H4 (cell line): ENCODE data around the gene KIF9. TPM values are rescaled to one million over a fixed set of nuclear protein-coding genes. Genes with fewer than 3 reads are reported as not detected.
"Not testable (repeated sequence)": the region's sequence is repeated elsewhere in the genome, so short reads cannot be mapped to it uniquely, and the experiment has no call there.

Experiments
- DNase-seq: peaks from one replicate; pipeline ENCODE4 v3.0.0-alpha.2; 2015; ENCODE audit warnings: low spot score
- total RNA-seq: library from RNA; depleted of rRNA; stranded (reverse); fragments of >200 nt; shearing (Covaris generic); gene quantifications from 2 replicates; pipeline ENCODE4 v1.2.3, GENCODE V29; 2014; rRNA removed

Gene KIF9, protein sequence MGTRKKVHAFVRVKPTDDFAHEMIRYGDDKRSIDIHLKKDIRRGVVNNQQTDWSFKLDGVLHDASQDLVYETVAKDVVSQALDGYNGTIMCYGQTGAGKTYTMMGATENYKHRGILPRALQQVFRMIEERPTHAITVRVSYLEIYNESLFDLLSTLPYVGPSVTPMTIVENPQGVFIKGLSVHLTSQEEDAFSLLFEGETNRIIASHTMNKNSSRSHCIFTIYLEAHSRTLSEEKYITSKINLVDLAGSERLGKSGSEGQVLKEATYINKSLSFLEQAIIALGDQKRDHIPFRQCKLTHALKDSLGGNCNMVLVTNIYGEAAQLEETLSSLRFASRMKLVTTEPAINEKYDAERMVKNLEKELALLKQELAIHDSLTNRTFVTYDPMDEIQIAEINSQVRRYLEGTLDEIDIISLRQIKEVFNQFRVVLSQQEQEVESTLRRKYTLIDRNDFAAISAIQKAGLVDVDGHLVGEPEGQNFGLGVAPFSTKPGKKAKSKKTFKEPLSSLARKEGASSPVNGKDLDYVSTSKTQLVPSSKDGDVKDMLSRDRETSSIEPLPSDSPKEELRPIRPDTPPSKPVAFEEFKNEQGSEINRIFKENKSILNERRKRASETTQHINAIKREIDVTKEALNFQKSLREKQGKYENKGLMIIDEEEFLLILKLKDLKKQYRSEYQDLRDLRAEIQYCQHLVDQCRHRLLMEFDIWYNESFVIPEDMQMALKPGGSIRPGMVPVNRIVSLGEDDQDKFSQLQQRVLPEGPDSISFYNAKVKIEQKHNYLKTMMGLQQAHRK
- total RNA-seq: 5.3 and 13.3 TPM in 2 replicates

DNA sequence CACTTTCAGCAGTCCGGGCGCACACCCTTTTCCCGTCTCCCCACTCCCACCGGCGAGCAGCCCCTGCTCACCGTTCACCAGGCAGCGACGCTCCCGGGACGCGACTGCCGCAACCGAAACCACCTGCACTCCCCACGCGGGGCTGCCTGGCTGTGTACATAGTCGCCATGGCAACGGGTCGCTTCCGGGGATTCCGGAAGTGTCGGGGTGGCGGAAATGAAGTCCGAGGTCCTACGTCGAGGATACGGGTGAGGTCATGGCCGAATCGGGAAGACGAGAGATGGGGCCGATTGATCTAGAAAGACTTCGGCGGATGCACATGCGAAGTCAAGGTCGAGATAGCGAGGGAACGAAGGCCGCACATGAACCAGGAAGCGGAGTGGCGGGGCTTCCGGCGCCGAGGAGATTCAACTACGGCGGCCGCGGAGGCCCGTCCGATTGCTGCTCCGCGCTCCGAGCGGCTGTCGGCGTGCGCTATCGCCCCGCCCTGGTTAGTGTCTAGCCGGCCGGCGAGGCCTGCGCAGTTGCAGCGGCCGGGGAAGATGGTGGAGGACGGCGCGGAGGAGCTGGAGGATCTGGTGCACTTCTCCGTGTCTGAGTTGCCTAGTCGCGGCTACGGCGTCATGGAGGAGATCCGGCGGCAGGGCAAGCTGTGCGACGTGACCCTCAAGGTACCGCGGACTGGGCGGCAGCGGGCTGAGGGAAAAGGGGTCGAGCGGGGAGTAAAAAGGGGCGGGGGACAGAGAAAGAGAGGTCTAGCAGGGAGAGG, at the start of gene KIF9, which contains the start of gene KLHL18:
Gene KIF9 (minus strand): TSS at position 376 of the 769 bp plus-strand sequence. CDS start 5,425 bp downstream, outside the sequence.
Gene KLHL18 (plus strand): TSS at position 521 of the 769 bp plus-strand sequence. CDS start 22 bp downstream, at position 543.
- peak; percentile 81 for DNase-seq

DNA sequence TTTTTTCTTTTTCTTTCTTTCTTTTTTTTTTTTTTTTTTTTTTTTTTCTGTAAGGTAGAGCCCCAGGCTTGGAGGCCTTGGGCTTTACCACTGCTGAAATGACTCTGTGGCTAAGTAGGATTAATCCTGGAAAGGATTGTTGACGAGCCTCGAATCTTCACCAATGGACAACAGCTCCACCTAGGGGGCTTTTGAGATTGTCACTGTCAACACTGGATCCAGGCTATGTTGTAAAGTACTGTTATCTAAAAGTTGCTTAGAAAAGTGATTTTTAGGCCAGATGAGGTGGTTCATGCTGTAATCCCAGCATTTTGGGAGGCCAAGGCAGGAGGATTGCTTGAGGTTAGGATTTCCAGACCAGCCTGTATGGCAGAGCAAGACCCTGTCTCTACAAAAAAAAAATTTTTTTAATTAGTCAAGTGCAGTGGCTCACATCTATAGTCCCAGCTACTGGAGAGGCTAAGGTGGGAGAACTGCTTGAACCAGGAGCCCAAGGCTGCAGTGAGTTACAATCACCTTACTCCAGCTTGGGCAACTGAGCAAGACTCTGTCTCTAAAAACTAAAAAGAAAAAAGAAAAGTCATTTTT, 41.8 kb upstream of the KIF9 start:
- DNase-seq: peak; percentile 43

DNA sequence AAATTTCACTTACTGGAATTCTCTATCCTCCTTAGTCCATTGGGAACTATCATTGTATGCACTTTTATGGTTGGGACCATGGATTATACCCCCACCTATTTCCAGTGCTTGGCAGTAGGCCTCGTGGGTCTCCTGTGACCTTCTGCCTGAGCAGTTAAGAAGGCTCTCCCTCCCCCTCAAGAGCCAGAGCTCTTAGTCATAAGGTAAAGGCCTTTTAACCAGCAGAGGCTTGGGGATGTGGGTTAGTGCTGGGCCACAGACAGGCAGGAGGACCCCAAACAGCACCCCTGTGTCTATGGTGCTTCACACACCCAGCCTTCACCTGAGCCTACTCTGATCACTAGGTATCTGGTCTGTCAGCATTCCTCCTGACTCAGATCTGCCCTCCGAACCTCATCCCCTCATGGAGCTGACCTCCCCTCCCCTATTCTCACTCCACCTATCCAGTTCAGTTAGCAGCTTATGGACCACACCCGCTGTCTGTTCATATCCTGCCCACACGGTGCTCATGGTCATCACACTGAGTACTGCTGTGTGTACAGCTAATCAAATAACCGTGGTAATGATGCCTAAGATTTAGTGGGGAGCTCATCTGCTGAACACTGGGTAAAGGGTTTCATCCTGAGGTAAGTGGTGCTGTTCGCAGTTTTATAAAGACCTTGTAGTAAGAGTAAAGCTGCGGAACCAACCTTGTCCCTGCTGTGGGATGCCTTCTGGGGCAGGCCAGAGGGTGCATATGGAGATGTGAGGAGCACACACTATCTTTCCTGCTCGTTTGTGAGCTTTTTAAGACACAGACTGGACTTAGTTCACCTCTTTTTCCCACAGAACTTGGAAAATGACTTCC, 41.1 kb upstream of the KIF9 start:
- DNase-seq: no peak

DNA sequence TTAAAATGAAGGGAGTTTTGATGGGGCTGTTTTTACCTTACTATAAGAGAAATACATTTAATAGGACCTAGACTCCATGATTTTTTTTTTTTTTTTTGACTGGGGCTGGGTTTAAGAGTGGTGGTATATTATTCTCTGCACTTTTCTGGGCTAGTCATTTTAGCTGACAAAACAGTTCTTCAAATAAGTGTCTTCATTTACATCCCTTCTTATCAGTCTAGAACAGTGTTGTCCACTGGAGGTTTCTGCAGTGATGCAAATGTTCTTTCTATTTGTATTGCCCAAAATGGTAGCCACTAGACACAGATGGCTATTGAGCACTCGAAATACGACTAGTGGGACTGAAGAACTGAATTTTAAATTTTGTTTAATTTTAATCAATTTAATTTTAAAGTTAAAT, 37.4 kb upstream of the KIF9 start:
- no peak for DNase-seq

DNA sequence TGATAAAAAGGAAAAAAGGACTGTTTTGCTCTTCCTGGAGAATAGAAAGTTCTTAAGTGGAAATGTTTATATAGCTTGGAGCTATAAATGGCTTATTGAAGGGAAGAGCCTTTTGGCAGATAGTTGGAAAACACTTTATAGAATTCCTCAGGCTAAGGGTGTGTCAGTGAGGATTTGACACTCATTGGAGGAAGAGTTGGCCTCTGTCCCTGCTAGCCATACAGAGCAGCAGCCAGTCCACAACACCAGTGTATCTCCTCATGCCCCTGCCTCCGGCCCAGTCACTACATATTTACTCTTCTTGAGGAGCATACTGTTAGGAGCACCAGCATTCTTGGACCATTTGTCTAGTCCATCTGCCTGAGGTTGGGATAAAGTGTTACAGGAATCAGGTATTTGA, 36.3 kb upstream of the KIF9 start:
- DNase-seq: no peak

DNA sequence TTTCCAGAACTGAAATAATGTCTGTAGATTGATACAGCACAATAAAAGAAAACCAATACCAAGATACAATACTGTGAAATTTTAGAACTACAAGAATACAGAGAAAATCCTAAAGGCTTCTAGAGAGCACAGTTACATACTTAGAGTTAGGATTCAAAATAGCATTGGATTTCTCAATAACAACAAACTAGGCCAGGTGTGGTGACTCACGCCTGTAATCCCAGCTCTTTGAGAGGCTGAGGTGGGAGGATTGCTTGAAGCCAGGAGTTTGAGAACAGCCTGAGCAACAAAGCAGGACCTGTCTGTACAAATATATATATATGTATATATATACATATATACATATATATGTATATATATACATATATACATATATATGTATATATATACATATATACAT, 33.6 kb upstream of the KIF9 start:
- not testable (repeated sequence) for DNase-seq

DNA sequence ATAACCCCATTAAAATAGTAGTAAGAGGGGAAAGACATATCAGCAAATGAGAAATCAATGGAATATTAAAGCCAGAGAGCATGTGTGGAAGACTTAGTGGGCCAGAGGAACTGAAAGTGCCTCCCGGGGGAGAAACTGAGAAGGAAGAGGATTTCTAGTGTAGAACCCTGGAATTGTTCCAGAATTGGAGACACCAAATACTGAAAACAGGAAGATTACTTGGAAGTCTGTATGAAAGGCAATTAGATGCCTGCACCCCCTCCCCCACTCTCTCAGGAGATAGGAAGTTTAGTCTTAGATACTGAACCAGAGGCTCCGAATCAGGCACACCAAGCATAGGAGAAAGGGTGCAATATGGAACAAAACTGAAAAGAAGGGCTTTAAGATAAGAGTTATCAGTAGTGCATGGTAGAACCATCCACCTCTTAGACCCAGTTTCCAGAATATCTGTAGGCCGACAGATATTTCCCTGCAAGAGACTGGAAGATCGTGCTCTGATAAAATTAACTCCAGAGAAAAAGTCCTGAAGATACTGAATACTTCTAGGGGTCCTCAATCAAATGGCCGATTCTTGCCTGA, 32.6 kb upstream of the KIF9 start:
- DNase-seq: no peak

DNA sequence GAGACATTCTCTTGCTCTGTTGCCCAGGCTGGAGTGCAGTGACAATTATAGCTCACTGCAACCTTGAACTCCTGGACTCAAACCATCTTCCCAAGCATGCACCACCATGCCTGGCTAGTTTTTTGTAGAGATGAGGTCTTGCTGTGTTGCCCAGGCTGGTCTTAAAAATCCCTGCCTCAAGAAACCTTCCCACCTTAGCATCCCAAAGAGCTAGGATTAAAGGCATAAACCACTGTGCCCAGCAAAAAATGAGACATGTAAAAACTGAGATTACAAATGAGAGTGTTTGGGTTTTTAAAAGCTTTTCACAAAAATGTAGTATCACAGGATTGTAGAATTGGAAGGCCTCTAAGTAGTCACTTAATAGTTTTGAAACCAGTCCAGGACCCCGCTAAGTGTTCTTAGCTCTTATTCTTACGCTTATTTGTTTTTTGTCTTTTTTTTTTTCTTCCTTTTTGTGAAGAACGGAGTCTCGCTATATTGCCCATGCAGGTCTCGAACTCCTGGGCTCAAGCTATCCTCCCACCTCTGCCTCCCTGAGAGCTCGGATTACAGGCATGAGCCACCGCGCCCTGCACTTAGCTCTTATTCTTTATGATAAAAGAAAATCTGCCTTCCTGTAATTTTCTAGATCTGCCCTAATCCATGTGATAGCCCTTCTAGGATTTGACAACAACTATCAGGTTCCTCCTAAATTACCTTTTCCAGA, 31.6 kb upstream of the KIF9 start:
- no peak for DNase-seq

DNA sequence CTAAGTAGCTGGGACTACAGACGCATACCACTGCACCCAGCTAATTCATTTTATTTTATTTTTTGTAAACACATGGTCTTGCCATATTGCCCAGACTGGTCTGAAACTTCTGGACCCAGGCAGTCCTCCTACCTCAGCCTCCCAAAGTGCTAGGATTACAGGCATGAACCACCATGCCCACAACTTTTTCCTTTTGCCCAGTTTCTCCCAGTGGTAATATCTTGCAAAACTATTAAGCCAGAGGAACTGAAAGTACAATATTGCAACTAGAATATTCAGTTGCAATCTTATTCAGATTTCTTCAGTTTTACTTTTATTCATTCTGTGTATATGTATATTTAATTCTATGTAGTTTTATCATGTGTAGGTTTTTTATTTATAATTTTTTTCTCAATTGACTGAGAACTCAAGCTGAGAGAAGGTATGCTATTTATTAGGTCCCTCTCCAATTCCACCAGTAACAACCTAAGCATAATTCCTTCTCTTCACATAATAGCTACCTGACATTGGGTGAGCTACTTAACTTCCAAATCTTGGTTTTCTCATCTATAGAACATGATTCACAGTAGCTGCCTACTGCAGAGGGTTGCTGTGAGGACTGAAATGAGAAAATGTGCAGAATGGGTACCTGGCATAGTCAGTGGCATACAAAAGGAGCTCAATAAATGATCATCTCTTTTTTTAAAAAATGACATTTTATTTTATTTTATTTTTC, 30.9 kb upstream of the KIF9 start:
- no peak for DNase-seq

DNA sequence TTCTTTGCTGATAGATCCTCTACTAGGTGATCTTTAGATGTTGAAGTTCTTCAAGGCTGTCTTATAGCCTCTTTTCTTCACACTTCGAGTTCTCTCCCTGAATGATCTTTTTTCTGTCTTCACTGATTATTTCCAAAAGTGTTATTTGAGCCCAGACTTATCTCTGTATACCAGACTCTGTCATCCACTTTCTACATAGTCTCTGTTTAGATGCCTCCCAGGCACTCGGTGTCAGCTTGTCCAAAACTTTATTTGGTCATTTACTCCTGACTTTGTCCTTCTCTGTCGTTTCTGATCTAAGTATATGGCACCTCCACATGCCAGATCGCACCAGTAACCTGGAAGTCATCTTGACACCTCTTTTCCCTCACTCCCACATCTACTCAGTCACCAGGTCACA, 27.8 kb upstream of the KIF9 start:
- DNase-seq: no peak

DNA sequence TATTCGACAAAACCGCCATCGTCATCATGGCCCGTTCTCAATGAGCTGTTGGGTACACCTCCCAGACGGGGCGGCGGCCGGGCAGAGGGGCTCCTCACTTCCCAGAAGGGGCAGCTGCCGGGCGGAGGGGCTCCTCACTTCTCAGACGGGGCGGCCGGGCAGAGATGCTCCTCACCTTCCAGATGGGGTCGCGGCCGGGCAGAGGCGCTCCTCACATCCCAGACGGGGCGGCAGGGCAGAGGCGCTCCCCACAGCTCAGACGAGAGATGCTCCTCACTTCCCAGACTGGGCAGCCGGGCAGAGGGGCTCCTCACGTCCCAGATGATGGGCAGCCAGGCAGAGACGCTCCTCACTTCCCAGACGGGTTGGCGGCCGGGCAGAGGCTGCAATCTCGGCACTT, 26.6 kb upstream of the KIF9 start:
- not testable (repeated sequence) for DNase-seq

DNA sequence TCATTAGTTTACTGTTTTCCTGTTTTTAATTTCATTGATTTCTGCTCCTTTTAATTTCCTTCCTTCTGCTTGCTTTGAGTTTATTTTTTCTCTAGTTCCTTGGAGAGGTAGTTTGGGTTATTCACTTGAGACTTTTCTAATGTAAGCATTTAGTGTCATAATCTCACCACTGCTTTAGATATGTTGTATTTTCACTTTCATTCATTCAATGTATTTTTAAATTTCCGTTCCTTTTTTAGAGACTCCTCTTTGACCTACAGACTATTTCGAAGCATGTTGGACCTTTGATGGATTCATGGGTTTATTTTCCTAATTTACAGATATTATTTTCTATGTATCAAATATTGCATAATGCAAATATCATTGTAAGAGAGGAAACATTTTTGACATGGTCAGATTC, 23.4 kb upstream of the KIF9 start:
- DNase-seq: no peak

DNA sequence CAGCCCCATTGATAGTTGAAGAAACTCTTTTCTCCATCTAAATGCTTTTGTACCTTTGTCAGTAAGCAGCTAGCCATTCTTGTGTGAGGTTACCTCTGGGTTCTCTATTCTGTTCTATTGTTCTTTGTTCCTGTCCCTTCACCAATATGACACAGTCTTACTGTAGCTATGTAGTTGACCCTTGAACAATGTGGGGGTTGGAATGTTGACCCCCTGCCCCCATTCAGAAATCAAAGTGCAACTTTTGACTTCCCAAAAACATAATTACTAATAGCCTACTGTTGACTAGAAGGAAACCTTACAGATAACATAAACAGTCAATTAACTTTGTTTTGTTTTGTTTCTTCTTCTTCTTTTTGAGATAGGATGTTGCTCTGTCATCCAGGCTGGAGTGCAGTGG, 18.9 kb upstream of the KIF9 start:
- DNase-seq: no peak

DNA sequence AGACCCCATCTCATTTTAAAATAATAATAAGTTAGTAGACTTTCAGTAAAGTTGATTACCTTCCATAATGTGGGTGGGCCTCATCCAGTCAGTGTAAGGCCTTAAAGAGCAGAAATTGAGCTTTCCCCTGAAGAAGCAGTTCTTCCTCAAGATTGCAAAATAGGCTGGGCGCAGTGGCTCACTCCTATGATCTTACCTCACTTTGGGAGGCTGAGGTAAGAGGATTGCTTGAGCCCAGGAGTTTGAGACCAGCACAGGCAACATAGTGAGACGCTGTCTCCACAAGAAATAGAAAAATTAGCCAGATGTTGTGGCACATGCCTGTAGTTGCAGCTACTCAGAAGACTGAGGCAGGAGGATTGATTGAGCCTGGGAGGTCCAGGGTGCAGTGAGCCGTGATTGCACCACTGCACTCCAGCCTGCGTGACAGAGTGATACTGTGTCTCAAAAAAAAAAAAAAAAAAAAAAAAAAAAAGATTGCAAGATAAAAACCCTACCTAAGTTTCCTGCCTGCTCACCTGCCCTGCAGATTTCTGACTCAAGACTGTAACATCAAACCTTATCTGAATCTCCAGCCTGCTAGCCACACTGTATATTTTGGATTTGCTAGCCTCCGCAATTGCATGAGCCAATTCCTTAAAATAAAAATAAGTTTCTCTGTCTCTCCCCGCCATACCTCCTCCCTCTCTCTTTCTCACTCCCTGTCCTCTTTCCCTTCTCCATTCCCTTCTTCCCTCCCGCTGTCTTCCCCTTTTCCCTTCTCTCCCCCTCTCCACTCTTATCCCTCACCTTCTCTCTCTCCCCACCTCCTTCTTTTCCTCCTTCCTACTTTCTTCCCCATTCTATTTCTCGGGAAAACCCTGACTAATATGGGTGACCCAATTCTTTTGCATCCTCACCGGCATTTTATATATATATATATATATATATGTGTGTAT, 17.1 kb upstream of the KIF9 start:
- no peak for DNase-seq

DNA sequence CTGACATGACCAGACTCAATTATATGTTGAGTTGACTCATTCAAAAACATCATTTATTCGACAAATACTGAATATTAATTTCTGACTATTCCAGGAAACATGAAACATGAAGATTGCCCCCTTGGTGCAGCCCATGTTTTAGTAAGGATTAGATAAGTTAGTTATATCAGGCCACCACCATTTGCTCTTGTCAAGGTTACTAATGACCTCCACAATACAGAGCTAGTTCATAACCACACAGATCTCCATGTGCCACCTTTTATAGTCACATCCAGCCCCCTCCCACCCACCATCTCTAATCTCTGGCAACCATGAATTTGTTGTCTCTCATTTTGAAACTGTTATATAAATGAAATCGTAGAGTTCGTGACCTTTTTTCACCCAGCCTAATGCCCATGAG, 15.8 kb upstream of the KIF9 start:
- DNase-seq: no peak

DNA sequence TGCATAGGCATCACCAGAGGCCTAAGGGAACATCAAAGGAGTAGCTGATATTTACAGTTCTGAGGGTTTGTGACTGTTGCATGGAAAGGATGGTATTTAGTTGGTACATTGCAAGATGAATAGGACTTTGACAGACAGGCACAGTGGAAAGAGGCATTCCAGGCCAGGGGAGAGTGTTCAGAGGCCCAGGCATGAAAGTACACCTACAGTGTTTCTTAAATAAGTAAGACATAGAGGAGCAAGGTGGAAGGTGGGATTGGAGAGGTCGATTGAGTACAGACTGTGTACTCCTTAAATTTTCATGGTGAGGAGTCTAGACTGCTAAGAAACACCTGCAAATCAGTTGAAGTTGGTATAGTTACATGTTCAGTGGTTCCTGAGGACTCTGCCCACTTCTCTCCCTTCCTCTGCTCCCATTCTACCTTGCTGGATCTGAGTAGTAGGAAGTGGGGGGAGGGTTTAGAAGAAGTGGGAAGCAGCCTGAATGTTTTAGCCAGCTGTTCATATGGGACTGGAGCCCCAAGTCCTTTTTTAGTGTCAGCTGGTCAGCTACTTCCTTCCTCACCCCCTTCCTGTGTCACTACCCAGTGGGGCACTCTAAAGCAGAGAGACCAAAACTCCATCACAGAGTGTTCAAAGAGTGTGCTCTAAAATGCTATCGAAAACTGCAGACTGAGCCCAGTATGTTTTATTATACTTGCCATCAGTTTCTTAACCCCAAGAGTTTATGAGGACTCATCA, 14.1 kb upstream of the KIF9 start:
- DNase-seq: no peak

DNA sequence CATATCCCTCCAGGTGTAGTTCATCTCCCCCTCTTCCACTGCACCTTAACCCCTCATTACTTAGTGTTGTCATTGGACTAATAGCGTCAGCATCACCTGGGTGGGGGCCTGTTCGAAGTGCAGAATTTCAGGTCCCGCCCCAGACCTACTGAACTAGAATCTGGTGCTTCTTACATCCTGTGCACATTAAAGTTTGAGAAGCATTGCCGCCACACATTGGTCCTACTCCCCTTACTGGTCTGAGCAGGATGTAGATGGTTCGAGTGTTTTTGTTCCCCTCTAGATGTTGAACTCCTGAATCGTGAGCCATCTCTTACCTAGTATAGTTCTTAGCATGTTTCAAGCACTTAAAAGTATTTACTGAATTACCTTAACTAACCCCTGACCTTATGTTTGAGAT, 13.4 kb upstream of the KIF9 start:
- no peak for DNase-seq
